T-helper 1 cell treated with Interleukin-12 subunit alpha and Interleukin-12 subunit beta and Interleukin-4 antibody, amounts not matched to agents 30 μg/mL and 1 μg/mL, for 36 hours (primary cell): ENCODE data around the gene MTA2.
"Not testable (repeated sequence)": the region's sequence is repeated elsewhere in the genome, so short reads cannot be mapped to it uniquely, and the experiment has no call there.

Experiments
- H3K27ac Mint-ChIP-seq: one replicate; pipeline ENCODE4 v1.8.0; 2021; ENCODE audit warnings: mild to moderate bottlenecking, mixed read lengths
- H3K27me3 Mint-ChIP-seq: one replicate; pipeline ENCODE4 v1.8.0; 2021; ENCODE audit warnings: low read depth, mixed read lengths
- H3K36me3 Mint-ChIP-seq: one replicate; pipeline ENCODE4 v1.8.0; 2021; ENCODE audit warnings: low read depth, mixed read lengths
- H3K4me1 Mint-ChIP-seq: one replicate; pipeline ENCODE4 v1.8.0; 2021; ENCODE audit warnings: low read depth, mixed read lengths
- H3K4me3 Mint-ChIP-seq: one replicate; pipeline ENCODE4 v1.8.0; 2021; ENCODE audit warnings: mild to moderate bottlenecking, moderate library complexity, mixed read lengths
- H3K9me3 Mint-ChIP-seq: one replicate; pipeline ENCODE4 v1.8.0; 2021; ENCODE audit warnings: mixed read lengths

The MTA2 gene

DNA sequence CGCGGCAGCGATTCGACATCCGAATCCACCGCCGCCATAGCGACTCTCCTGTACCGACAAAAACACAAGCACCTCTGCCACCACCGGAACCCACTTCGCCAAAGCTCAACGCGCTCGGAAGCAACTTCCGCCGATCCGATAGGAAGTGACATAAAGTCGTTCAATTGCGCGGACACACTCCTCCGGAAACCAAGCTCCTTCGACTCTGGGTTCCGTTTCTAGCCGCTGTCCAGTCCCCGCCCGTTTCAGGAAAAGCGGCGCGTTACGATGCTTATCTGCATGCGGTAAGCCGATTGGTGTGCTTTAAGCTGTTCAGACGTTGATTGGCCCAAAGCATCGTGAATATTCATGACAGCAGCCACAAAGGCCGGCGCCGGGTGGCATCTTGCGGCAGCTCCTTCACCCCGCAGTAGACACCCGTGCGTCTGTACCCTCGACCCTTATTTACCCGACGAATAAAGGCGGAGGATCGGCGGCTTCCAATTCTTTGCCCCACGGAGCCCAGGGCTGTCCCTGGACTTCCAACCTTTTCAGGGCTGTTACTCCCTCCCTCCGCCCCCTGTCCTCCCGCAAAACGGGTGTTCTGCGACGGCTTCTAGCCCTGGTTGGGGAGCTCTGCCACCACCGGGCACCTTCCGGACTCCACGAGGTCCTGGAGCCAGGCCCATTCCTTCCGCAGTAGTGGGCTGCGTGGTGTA, 10.1 kb downstream of the MTA2 start, which contains the start of gene TUT1:
TSS of gene TUT1 (minus strand) at position 76 of the 698 bp plus-strand sequence. CDS start at position 38, 38 bp downstream.
- H3K36me3 Mint-ChIP-seq, result peaks cover 35% of the 10 kb centered on the region
- no peaks in the 10 kb centered on the region for H3K27me3 Mint-ChIP-seq
- peak within 1 kb of the TSS; percentile 99 for H3K4me3 Mint-ChIP-seq
- no peaks in the 10 kb centered on the region for H3K9me3 Mint-ChIP-seq
- H3K4me1 Mint-ChIP-seq, result peaks cover 35% of the 10 kb centered on the region
- peak within 1 kb of the TSS; percentile 98 for H3K27ac Mint-ChIP-seq

DNA sequence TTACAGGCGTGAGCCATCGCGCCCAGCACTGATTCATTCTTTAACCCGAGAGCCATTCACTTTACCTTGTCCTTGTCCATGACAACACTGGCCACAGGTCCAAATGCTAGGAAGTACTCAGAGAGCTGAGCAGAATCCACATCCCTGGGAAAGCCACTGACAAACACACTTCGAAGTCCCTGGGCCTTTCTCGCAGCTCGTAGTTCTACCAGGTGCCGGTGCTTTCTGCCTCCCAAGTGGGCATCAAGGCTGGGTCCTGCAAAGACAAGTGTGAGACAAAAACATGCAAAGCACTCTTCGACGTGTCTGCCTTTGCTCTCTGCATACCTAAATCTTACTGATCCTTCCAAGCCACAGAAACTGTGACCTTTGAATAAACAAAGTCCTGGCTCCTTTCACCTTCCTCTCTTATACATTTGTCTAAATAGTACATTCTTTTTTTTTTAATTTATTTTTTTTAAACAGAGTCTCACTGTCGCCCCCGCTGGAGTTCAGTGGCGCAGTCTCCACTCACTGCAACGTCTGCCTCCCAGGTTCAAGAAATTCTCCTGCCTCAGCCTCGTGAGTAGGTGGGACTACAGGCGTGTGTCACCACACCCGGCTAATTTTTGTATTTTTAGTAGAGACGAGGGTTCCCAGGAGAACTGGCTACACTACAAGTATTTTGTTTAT, 12.6 kb downstream of the MTA2 start:
- peak overlapping the region; percentile 99 for H3K4me3 Mint-ChIP-seq
- H3K4me1 Mint-ChIP-seq, result peaks cover 31% of the 10 kb centered on the region
- no peaks in the 10 kb centered on the region for H3K27me3 Mint-ChIP-seq
- no peaks in the 10 kb centered on the region for H3K9me3 Mint-ChIP-seq
- peaks cover 19% of the 10 kb centered on the region for H3K36me3 Mint-ChIP-seq
- H3K27ac Mint-ChIP-seq, result peak overlapping the region; percentile 45

- not testable (repeated sequence) for H3K27me3 Mint-ChIP-seq, H3K4me1 Mint-ChIP-seq, H3K9me3 Mint-ChIP-seq, H3K4me3 Mint-ChIP-seq, H3K27ac Mint-ChIP-seq
- H3K36me3 Mint-ChIP-seq, result peaks cover 13% of the 10 kb centered on the region
Measured at GRCh38 chr11:62585356-62585755, 16.3 kb downstream of the MTA2 start.

GRCh38 chr11:62581735-62582134, 19.9 kb downstream of the MTA2 start:
- H3K36me3 Mint-ChIP-seq, result peaks cover 15% of the 10 kb centered on the region
- H3K27ac Mint-ChIP-seq, H3K27me3 Mint-ChIP-seq, H3K4me3 Mint-ChIP-seq, H3K9me3 Mint-ChIP-seq, H3K4me1 Mint-ChIP-seq: not testable (repeated sequence)

DNA sequence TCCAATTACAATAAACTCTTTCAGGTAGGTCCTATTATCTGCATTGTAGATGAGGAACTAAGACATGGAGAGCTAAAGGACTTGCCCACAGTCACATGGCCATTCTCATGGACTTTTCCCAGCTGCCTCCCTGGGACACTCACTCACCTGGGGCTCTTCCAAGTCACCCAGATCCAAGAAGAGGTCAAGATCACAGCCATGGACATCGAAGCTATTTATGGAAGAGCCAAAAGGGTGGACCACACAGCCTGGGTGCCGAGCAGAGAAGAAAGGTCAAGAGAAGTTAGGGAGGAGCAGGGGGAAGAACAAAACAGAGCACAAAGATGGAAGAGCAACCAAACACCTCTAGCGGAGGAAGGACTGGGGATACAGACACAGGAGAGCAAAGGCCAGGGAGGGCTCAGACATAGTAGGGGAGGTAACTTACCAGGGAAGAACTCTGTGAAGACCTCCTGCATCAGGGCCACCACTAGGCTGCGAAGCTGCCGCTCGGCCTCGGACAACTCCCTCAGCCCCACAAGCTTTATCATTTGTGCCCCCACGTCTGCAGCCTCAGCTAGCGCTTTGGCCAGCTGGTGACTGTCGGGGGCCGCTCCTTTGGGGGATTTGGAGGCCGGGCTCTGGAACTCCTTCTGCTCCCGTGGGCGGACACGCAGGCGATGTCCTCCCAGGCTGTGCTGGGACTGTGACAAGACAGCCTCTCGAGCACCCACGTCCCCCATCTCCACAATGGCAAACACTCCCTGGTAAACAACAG, 20.5 kb downstream of the MTA2 start:
- no peaks in the 10 kb centered on the region for H3K27me3 Mint-ChIP-seq
- no peak overlapping the region for H3K4me3 Mint-ChIP-seq
- no peak overlapping the region for H3K27ac Mint-ChIP-seq
- peaks cover 20% of the 10 kb centered on the region for H3K36me3 Mint-ChIP-seq
- H3K4me1 Mint-ChIP-seq, result peaks cover 3% of the 10 kb centered on the region
- H3K9me3 Mint-ChIP-seq, result no peaks in the 10 kb centered on the region

- Mint-ChIP-seq H3K36me3 (peaks cover 20% of the 10 kb centered on the region), H3K4me1 (peaks cover 14% of the 10 kb centered on the region), H3K27ac (no peak overlapping the region), H3K4me3 (no peak overlapping the region), H3K9me3 (no peaks in the 10 kb centered on the region), H3K27me3 (no peaks in the 10 kb centered on the region)
Measured at GRCh38 chr11:62579252-62579651, 22.4 kb downstream of the MTA2 start.

DNA sequence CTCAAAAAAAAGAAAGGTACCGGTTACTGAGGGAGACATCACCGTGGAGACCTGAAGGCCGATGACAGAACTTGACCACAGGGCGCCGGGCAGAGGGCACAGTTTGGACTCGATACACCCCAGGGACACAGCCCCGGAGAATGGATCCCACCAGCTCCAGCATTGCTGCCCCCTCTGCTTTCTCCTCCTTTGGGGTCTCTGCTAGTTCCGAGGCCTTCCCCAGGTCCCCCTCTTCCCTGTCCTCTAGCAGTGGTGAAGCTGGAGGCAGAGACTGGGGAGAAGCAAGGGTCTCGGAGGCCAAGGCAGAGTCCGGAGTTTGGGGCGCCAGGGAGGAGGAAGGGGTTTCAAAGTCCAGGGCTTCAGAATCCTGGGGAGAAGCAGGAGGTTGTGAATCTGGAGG, 23.1 kb downstream of the MTA2 start:
- Mint-ChIP-seq H3K27ac (no peak overlapping the region), H3K36me3 (peaks cover 20% of the 10 kb centered on the region), H3K4me1 (peaks cover 14% of the 10 kb centered on the region), H3K4me3 (no peak overlapping the region), H3K27me3 (no peaks in the 10 kb centered on the region), H3K9me3 (no peaks in the 10 kb centered on the region)

DNA sequence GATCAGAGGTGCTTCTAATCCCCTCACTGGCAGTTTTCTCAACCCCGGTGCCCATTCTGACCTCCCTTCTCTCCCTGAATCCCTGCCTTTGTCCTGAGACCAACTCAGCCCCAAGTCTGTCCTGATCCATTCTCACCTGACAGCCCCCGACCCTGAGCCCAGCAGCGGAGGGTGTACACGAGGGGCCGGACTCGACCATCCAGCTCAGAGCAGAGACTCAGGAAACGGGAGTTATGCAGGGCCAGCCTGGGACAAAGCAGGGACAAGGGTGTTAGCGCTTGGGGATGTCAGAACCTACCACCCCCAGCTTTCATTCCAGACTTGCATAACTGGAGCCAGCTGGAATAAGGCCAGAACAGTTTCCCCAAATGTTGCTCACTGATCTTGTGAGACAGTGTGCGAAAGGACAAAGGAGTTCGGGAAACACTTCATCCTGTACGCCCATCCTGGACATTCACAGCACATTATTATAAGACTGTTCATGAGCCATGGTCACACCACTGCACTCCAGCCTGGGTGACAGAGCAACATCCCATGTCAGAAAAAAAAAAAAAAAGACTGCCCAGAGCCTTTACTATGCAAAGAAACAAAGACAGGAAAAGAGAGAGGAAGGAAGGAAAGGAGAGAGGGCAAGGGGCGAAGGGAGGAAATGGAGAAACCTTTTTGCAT, 24.5 kb downstream of the MTA2 start:
- no peaks in the 10 kb centered on the region for H3K9me3 Mint-ChIP-seq
- H3K27ac Mint-ChIP-seq, result peak overlapping the region; percentile 1
- H3K27me3 Mint-ChIP-seq, result no peaks in the 10 kb centered on the region
- H3K36me3 Mint-ChIP-seq, result peaks cover 32% of the 10 kb centered on the region
- H3K4me3 Mint-ChIP-seq, result no peak overlapping the region
- H3K4me1 Mint-ChIP-seq, result peaks cover 24% of the 10 kb centered on the region

- peak overlapping the region; percentile 56 for H3K27ac Mint-ChIP-seq
- peaks cover 38% of the 10 kb centered on the region for H3K36me3 Mint-ChIP-seq
- H3K9me3 Mint-ChIP-seq, result no peaks in the 10 kb centered on the region
- H3K4me3 Mint-ChIP-seq, result peak overlapping the region; percentile 100
- no peaks in the 10 kb centered on the region for H3K27me3 Mint-ChIP-seq
- H3K4me1 Mint-ChIP-seq, result peaks cover 35% of the 10 kb centered on the region
Measured at GRCh38 chr11:62575837-62576236, 25.8 kb downstream of the MTA2 start.

- peak overlapping the region; percentile 100 for H3K4me3 Mint-ChIP-seq
- H3K27me3 Mint-ChIP-seq, result no peaks in the 10 kb centered on the region
- H3K9me3 Mint-ChIP-seq, result no peaks in the 10 kb centered on the region
- H3K4me1 Mint-ChIP-seq, result peaks cover 39% of the 10 kb centered on the region
- peaks cover 40% of the 10 kb centered on the region for H3K36me3 Mint-ChIP-seq
- H3K27ac Mint-ChIP-seq, result peak overlapping the region; percentile 92
Measured at GRCh38 chr11:62575156-62575555, 26.5 kb downstream of the MTA2 start.

DNA sequence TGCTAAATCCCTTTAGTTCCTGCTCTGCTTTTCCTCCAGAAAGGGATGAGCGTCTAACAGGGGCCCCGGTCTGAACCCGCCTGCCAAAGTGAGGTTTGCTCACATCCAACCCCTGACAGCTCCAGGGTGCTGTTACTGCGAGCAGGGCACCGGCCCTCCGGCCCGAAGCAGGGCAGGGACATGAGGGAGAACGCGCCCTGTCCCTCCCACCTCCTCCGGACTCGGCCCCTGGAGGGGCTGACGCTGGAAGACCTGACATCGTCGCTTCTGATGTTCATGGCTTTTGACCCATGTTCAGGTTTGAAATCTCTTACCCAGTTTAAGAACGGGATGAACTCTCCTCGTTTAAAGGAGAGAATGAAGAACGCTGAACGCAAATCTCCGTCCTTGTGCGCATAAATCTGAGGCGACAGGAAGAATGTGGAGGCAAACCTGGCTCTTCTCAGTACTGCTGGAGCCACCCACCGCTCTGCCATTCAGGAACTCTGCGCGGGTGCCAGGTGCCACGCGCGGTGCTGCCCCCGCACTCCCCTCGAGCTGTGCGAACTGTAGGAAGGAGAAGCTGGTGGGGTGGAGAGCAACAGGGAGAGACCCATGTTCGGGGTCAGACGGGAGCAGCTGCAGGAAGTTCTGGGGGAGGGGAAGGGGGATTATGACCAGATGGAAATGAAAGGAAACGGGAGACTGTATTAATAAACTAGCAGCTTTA, 27.1 kb downstream of the MTA2 start:
- Mint-ChIP-seq H3K9me3 (no peaks in the 10 kb centered on the region), H3K4me3 (peak overlapping the region; percentile 100), H3K27me3 (no peaks in the 10 kb centered on the region), H3K36me3 (peaks cover 45% of the 10 kb centered on the region), H3K4me1 (peaks cover 43% of the 10 kb centered on the region), H3K27ac (peak overlapping the region; percentile 92)

GRCh38 chr11:62573592-62574362, 27.9 kb downstream of the MTA2 start, which contains the start of gene EEF1G:
TSS of gene EEF1G (minus strand) at chr11:62573891. CDS start at chr11:62573842, 49 bp downstream.
- H3K4me3 Mint-ChIP-seq, result peak within 1 kb of the TSS; percentile 100
- peak within 1 kb of the TSS; percentile 92 for H3K27ac Mint-ChIP-seq
- peaks cover 48% of the 10 kb centered on the region for H3K36me3 Mint-ChIP-seq
- H3K4me1 Mint-ChIP-seq, result peaks cover 44% of the 10 kb centered on the region
- no peaks in the 10 kb centered on the region for H3K9me3 Mint-ChIP-seq
- no peaks in the 10 kb centered on the region for H3K27me3 Mint-ChIP-seq

GRCh38 chr11:62573006-62573591, 28.6 kb downstream of the MTA2 start:
- Mint-ChIP-seq H3K4me1 (peaks cover 44% of the 10 kb centered on the region), H3K4me3 (peak overlapping the region; percentile 100), H3K27ac (peak overlapping the region; percentile 92), H3K9me3 (no peaks in the 10 kb centered on the region), H3K36me3 (peaks cover 50% of the 10 kb centered on the region), H3K27me3 (no peaks in the 10 kb centered on the region)
